Left colon (tissue), 2 donors: Measurements from ENCODE around the gene TFF3. TPM values are rescaled to one million over a fixed set of nuclear protein-coding genes. Genes with fewer than 3 reads are reported as not detected.
A peak's percentile ranks its signal among the peaks of the same experiment; 100 is the strongest.

Source experiments
- ATAC-seq: fragments of 200-7000 bp; cut with Tn5 transposase; one replicate; pipeline ENCODE4 v1.9.1; 2020; ENCODE audit warnings: mild to moderate bottlenecking, moderate library complexity
- DNase-seq, 2 donors: peaks; one replicate each; pipeline ENCODE4 v3.0.0-alpha.2; 2020
- intact Hi-C, 2 donors: fragments of 100-400 bp; cut with DNase I in 1 of 2; cut with micrococcal nuclease in 1 of 2; formaldehyde crosslinking; loops; one replicate each; pipeline versions ENCODE4 v1.11.2 to v1.14.0; 2022; cut with DNase I, micrococcal nuclease
- total RNA-seq, 2 donors: library from RNA; stranded (reverse); fragmentation: NEBNext Ultra II Directional; extraction: Animal tissue kit (Norgen Biotek cat#: 25700); gene quantifications; one replicate each; pipeline ENCODE4 v1.2.1, GENCODE V29; 2021
- donor health status: DM: no; HTN: no; CAD: no.
- donor health status: DM: yes; HTN: yes; CAD: no.

The TFF3 gene
- total RNA-seq, 2 donors from 2014 or later, result 3,156 to 4,796 TPM

GRCh38 chr21:42349420-42350317 is 34.5 kb upstream of the TFF3 start:
- DNase-seq (peak in 1 of 2 donors; percentile 12), ATAC-seq (no peak)
- intact Hi-C loops, result no loop called here

GRCh38 chr21:42348762-42349161 is 33.6 kb upstream of the TFF3 start:
- ATAC-seq (no peak), DNase-seq (no peak)
- intact Hi-C loops, result no loop called here

GRCh38 chr21:42347601-42348327 is 32.6 kb upstream of the TFF3 start:
- ATAC-seq (no peak), DNase-seq (peak in 1 of 2 donors; percentile 11)
- intact Hi-C loops, result no loop called here

- DNase-seq (peak in 1 of 2 donors; percentile 10), ATAC-seq (no peak)
- intact Hi-C loops, result no loop called here
Measured at GRCh38 chr21:42346866-42347600, 31.8 kb upstream of the TFF3 start.

- ATAC-seq, result no peak
- intact Hi-C loops, result no loop called here
- DNase-seq, result peak in 1 of 2 donors; percentile 15
Measured at GRCh38 chr21:42346441-42346840, 31.2 kb upstream of the TFF3 start.

GRCh38 chr21:42344631-42345030 is 29.4 kb upstream of the TFF3 start:
- intact Hi-C loops, result no loop called here
- DNase-seq, result peak in 1 of 2 donors; percentile 4
- no peak for ATAC-seq

- peak in 1 of 2 donors; percentile 4 for DNase-seq
- ATAC-seq, result no peak
- intact Hi-C loops, result no loop called here
Measured at GRCh38 chr21:42343963-42344510, 28.8 kb upstream of the TFF3 start.

GRCh38 chr21:42343556-42343955 is 28.3 kb upstream of the TFF3 start:
- ATAC-seq (no peak), DNase-seq (peak in 1 of 2 donors; percentile 4)
- intact Hi-C loops, result no loop called here

- ATAC-seq (no peak), DNase-seq (peak in 1 of 2 donors; percentile 20)
- intact Hi-C loops, result no loop called here
Measured at GRCh38 chr21:42343101-42343500, 27.9 kb upstream of the TFF3 start.

GRCh38 chr21:42341776-42342542 is 26.8 kb upstream of the TFF3 start:
- peak in 1 of 2 donors; percentile 29 for DNase-seq
- peak; percentile 61 for ATAC-seq
- intact Hi-C loops, result no loop called here

GRCh38 chr21:42340187-42341050 is 25.2 kb upstream of the TFF3 start:
- intact Hi-C loops, result no loop called here
- peak in 1 of 2 donors; percentile 12 for DNase-seq
- no peak for ATAC-seq

GRCh38 chr21:42338729-42339715 is 23.8 kb upstream of the TFF3 start:
- DNase-seq (peak in 1 of 2 donors; percentile 8), ATAC-seq (no peak)
- intact Hi-C loops, result no loop called here

GRCh38 chr21:42337830-42338728 is 22.9 kb upstream of the TFF3 start:
- ATAC-seq (peak; percentile 72), DNase-seq (peak; percentile 78 to 91)
- intact Hi-C loops, result no loop called here

- ATAC-seq, result no peak
- intact Hi-C loops, result no loop called here
- DNase-seq, result no peak
Measured at GRCh38 chr21:42337276-42337675, 22.1 kb upstream of the TFF3 start.

GRCh38 chr21:42336054-42336453 is 20.8 kb upstream of the TFF3 start:
- intact Hi-C loops, result no loop called here
- no peak for ATAC-seq
- peak in 1 of 2 donors; percentile 8 for DNase-seq
